GM12873 (cell line): ENCODE data around the gene BANK1.

Experiments
- TF ChIP-seq, protein P1 (sequence below): IDR thresholded peaks from 2 replicates; pipeline ENCODE4 v1.5.1; 2012; ENCODE audit warnings: low read depth, mild to moderate bottlenecking, moderate library complexity, low read length, control low read depth; ENCODE audit not compliant: insufficient read depth; ENCODE audit errors: missing control alignments

The BANK1 gene

DNA sequence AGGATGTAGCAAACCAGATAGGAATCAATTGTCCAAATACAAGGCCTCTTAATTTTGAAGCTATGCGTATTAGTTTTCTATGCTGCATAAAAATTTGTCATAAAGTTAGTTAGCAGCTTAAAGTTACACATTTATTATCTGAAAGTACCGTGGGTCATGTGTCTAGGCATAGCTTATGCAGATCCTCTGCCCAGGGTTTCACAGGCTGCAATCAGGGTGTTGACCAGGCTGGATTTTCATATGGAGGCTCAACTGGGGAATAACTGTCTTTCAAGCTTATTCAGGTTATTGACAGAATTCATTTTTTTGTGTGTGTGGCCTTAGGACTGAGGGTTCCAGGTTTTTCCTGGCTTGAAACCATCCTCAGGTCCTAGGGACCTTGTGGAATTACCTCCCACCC lies 289.7 kb downstream of the BANK1 start:
- TF ChIP-seq, protein P1, sequence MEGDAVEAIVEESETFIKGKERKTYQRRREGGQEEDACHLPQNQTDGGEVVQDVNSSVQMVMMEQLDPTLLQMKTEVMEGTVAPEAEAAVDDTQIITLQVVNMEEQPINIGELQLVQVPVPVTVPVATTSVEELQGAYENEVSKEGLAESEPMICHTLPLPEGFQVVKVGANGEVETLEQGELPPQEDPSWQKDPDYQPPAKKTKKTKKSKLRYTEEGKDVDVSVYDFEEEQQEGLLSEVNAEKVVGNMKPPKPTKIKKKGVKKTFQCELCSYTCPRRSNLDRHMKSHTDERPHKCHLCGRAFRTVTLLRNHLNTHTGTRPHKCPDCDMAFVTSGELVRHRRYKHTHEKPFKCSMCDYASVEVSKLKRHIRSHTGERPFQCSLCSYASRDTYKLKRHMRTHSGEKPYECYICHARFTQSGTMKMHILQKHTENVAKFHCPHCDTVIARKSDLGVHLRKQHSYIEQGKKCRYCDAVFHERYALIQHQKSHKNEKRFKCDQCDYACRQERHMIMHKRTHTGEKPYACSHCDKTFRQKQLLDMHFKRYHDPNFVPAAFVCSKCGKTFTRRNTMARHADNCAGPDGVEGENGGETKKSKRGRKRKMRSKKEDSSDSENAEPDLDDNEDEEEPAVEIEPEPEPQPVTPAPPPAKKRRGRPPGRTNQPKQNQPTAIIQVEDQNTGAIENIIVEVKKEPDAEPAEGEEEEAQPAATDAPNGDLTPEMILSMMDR: no peak

DNA sequence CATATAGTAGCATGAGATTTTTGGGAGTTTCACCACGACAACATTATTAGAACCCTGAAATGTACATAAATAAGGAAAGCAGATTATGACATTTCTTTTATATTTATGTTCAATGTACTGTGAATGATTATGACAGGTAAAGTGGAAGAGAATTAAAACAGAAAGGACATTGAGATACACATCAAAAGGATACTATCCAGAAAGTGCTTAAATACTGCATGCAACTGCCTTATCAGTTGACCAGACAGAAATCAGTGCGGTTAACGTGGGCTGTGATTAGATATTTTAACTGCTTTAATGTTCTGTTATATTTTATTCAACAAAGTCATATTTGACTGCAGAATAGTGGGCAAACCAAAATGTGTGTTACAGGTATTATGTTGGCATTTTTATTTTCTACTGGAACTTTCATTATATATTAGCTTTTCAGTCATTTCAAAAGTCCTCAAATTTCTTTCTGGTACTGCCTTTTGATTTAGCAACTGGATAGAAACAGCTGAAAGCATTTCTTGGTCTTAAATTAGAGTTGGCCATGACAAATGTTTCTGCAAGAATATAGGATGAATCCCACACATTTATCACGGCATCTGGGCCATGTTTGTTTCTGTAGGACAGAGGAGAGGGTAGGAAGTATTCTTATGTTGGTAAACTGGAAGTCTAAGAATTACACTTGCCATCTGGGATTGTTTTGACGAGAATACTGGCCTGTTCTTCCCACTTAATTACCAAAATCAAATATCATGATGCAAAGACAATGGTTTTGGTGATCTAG lies 299.5 kb downstream of the BANK1 start:
- TF ChIP-seq, protein P1: no peak

DNA sequence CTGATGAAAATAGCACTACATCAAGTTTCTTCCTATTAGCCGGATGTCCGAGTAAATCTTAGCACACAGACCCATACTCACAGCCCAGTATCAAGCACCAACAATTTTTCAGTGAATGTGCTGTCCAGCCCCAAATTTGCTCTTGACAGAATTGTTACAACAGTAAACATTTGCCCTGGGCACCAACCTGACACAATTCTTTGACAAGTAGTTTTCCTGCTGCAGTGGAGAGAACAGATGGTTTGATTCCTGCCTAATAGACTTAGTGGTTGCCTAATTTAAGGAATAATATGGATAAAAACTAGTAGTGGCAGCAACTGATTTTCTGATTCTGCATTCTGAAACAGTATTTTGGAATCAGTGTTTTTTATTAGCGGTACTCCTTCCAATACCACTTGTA lies 301.1 kb downstream of the BANK1 start:
- TF ChIP-seq, protein P1: no peak

DNA sequence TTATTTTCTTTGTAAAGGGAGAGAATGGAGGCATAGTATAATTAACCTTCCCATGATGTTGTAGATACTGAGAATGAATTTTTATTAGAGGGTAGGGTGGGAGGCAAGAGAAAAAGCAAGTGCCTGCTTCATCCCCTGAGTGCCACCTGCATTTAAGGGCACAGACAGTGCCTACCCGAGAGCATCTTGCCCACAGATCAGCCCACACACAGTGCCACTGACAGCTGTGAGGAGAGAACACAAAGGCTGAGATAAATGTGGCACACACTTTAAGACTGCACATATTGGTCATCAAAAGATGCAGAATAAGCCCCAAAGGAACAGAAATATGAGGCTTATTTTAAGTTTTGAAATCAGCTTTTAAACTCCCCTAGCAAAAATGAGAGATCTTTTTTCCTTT lies 304.0 kb downstream of the BANK1 start:
- TF ChIP-seq, protein P1: no peak

DNA sequence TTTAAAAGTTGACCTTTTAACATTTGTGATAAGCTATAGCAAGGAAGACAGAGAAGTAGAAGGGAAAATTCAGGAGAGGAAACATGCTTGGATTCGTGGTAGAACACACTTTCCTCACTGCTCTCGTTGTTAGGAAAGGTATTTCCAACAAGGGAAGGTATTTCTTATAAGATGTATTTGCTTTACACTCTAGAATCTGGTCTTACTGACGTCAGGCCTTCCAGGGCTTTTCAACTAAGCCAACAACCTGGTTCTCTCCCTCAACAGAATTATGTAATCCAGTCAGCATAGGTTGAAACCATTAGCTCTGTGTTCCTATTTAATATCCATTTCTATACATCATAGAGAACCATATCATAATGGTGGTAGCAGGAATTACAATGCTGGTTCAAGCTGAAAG lies 312.8 kb downstream of the BANK1 start:
- TF ChIP-seq, protein P1: no peak

DNA sequence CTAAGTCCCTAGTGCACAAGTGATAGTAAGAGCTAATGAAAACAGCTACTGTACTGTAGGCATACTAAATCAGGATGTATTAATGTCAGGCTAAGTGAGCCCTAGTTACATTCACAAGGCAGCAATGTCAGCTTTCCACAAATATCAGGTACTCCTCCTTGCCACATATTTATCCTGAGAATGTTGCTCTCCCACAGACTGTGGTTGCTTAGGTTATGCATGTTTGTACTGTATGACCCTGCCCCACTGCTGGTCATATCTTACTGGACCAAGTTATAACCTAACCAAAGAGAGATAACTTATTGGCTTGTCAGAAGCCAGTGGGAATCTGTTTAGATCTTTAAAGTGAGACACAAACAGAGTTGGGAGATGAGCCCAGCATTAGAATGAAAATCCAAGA lies 313.7 kb downstream of the BANK1 start:
- TF ChIP-seq, protein P1: no peak

DNA sequence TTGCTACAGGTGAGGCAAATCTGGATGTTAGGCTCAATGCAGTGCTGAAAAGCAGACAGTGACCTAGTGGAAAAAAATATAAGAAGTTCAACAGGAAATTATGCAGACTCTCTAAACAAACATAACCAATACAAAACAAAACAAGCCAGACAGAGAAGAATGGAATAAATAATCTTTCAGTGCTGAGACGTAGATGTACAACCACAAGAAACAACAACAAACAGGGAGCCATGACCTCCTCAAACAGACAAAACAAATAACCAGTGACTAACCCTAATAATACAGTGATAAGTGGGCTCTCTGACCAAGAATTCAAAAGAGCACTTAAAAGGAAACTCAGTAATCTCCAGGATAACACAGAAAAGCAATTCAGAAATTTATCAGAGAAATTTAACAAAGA lies 315.5 kb downstream of the BANK1 start:
- TF ChIP-seq, protein P1: no peak
